OCI-LY7 (cell line): ENCODE measurements around the gene HIP1. TPM values are rescaled to one million over a fixed set of nuclear protein-coding genes. Genes with fewer than 3 reads are reported as not detected.

Experiments used
- BruUV-seq: library from RNA; stranded (reverse); fragments of 400-500 nt; replicated peaks from 2 replicates; lab custom pipeline; 2021; lab: Mats Ljungman, UMichigan
- CTCF ChIA-PET: fragments of 300-600 bp; sonication (Branson Sonifier 250); formaldehyde crosslinking; loops from one replicate; lab custom pipeline; 2022; ENCODE audit warnings: antibody characterized with exemption; ENCODE audit not compliant: unreplicated experiment; lab: Charles Lee
- POLR2A ChIA-PET: fragments of 300-600 bp; sonication (Branson Sonifier 250); formaldehyde crosslinking; loops from one replicate; lab custom pipeline; 2022; ENCODE audit warnings: antibody characterized with exemption; lab: Charles Lee
- DNase-seq: peaks from one replicate; pipeline ENCODE4 v3.0.0-alpha.2; 2015; ENCODE audit warnings: low spot score
- H2AFZ ChIP-seq: fragments of 200-600 bp; sonication (generic), shearing (Covaris generic); 2 replicates; pipeline ENCODE4 v1.6.1; 2014; ENCODE audit warnings: mild to moderate bottlenecking, antibody characterized with exemption, low read length, moderate library complexity
- H3K27ac ChIP-seq: fragments of 200-600 bp; sonication (generic); 2 replicates; pipeline ENCODE4 v1.5.1; 2014; ENCODE audit warnings: mixed run types, low read depth, mild to moderate bottlenecking, moderate library complexity, low read length, inconsistent platforms; ENCODE audit not compliant: poor library complexity, severe bottlenecking
- H3K36me3 ChIP-seq: fragments of 200-600 bp; sonication (generic); 2 replicates; pipeline ENCODE4 v1.6.1; 2014; ENCODE audit warnings: mild to moderate bottlenecking, antibody characterized with exemption, low read length, moderate library complexity, mixed read lengths; ENCODE audit not compliant: insufficient read depth
- H3K4me1 ChIP-seq: fragments of 200-600 bp; sonication (generic); 2 replicates; pipeline ENCODE4 v1.5.1; 2014; ENCODE audit warnings: mild to moderate bottlenecking, low read length; ENCODE audit not compliant: insufficient read depth, poor library complexity, severe bottlenecking
- H3K4me2 ChIP-seq: fragments of 200-600 bp; sonication (generic); 2 replicates; pipeline ENCODE4 v1.6.1; 2014; ENCODE audit warnings: mild to moderate bottlenecking, low read length
- H3K4me3 ChIP-seq: fragments of 200-600 bp; sonication (generic); 2 replicates; pipeline ENCODE4 v1.5.1; 2014; ENCODE audit warnings: mild to moderate bottlenecking, low read depth, low read length; ENCODE audit not compliant: poor library complexity, severe bottlenecking
- H3K79me2 ChIP-seq: fragments of 200-600 bp; sonication (generic); 2 replicates; pipeline ENCODE4 v1.6.1; 2016; ENCODE audit warnings: low read depth, mild to moderate bottlenecking, low read length, moderate library complexity, mixed read lengths; ENCODE audit not compliant: insufficient read depth
- H3K9me2 ChIP-seq: fragments of 200-600 bp; sonication (generic); 2 replicates; pipeline ENCODE4 v1.6.1; 2016; ENCODE audit warnings: mild to moderate bottlenecking, low read length, mixed read lengths; ENCODE audit not compliant: insufficient read depth
- H3K9me3 ChIP-seq: fragments of 200-600 bp; sonication (generic); 2 replicates; pipeline ENCODE4 v1.6.1; 2014; ENCODE audit warnings: mild to moderate bottlenecking, mixed run types, low read length, mixed read lengths
- H4K20me1 ChIP-seq: fragments of 200-600 bp; sonication (generic); 2 replicates; pipeline ENCODE4 v1.6.1; 2014; ENCODE audit warnings: mild to moderate bottlenecking, antibody characterized with exemption, low read length, moderate library complexity, mixed read lengths; ENCODE audit not compliant: insufficient read depth
- EZH2phosphoT487 ChIP-seq: fragments of 200-600 bp; sonication (generic); IDR thresholded peaks from 2 replicates; pipeline ENCODE4 v1.6.1; 2018; ENCODE audit warnings: low read depth, borderline replicate concordance, mild to moderate bottlenecking, mixed run types, antibody characterized with exemption, low read length, moderate library complexity, mixed read lengths
- intact Hi-C: fragments of 100-400 bp; cut with micrococcal nuclease; formaldehyde crosslinking; loops from one replicate; pipeline ENCODE4 v1.10.0; 2022; ENCODE audit not compliant: unreplicated experiment
- total RNA-seq, 2 experiments: library from RNA; depleted of rRNA in 1 of 2; stranded (reverse); fragments of >200 nt in 1 of 2; shearing (Covaris generic) in 1 of 2; gene quantifications; 2 replicates each; pipeline ENCODE4 v1.2.3, GENCODE V29; 2014 to 2022
- TF ChIP-seq, protein P1 (sequence below): fragments of 200-600 bp; sonication (generic); conservative IDR thresholded peaks from 2 replicates; pipeline ENCODE4 v1.5.1; 2014; ENCODE audit warnings: mild to moderate bottlenecking, antibody characterized with exemption, low read length, moderate library complexity, mixed read lengths

HIP1 gene
- total RNA-seq, 2 experiments from 2014 or later = 15.0 to 27.8 TPM

DNA sequence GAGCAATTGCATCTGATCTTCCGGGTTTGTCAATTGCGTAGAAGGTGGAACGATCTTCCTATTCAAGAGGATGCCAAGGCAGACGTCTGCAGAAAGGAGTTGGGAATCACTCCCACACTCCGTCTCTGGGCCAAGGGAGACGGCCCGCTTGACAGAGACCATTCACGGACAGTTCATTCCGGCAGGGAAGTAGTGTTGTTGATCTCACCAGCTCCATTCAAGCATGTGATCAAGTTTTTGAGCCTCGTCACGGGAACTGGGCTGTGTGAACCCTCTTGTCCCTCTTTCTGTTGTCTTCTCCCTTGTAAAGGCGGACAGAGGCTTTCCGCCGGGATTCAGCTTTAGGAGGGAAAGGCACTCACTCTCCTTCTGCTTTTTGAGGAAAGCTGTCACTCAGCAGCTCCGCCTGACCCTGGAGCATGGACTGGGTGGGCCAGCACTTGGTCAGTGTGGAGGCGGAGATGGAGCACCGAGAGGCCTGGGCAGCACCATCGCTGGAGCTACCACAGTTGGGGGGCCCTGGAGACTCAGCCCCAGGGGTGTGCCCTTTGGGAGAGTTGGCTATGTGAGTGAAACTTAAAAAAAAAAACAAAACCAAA, 201.7 kb downstream of the HIP1 start:
- H3K4me1 ChIP-seq = no peaks in the 10 kb centered on the region
- intact Hi-C loops = no loop called here
- DNase-seq = no peak
- H3K27ac ChIP-seq = no peak overlapping the region
- H3K9me3 ChIP-seq = no peaks in the 10 kb centered on the region
- ChIA-PET CTCF (no interaction called here), POLR2A (no interaction called here)
- no peak overlapping the region for H2AFZ ChIP-seq
- no peak overlapping the region for H3K4me3 ChIP-seq
- BruUV-seq = no TSS peak
- H3K79me2 ChIP-seq = no peaks in the 10 kb centered on the region
- H3K9me2 ChIP-seq = no peaks in the 10 kb centered on the region
- TF ChIP-seq EZH2phosphoT487 = no peak
- TF ChIP-seq, protein P1, sequence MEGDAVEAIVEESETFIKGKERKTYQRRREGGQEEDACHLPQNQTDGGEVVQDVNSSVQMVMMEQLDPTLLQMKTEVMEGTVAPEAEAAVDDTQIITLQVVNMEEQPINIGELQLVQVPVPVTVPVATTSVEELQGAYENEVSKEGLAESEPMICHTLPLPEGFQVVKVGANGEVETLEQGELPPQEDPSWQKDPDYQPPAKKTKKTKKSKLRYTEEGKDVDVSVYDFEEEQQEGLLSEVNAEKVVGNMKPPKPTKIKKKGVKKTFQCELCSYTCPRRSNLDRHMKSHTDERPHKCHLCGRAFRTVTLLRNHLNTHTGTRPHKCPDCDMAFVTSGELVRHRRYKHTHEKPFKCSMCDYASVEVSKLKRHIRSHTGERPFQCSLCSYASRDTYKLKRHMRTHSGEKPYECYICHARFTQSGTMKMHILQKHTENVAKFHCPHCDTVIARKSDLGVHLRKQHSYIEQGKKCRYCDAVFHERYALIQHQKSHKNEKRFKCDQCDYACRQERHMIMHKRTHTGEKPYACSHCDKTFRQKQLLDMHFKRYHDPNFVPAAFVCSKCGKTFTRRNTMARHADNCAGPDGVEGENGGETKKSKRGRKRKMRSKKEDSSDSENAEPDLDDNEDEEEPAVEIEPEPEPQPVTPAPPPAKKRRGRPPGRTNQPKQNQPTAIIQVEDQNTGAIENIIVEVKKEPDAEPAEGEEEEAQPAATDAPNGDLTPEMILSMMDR = no peak
- no peak overlapping the region for H3K4me2 ChIP-seq
- H4K20me1 ChIP-seq = no peaks in the 10 kb centered on the region
- peaks cover 19% of the 10 kb centered on the region for H3K36me3 ChIP-seq

- H4K20me1 ChIP-seq = no peaks in the 10 kb centered on the region
- no peak overlapping the region for H3K4me2 ChIP-seq
- H3K36me3 ChIP-seq = peaks cover 15% of the 10 kb centered on the region
- DNase-seq = no peak
- H3K79me2 ChIP-seq = no peaks in the 10 kb centered on the region
- no peaks in the 10 kb centered on the region for H3K9me3 ChIP-seq
- H3K4me1 ChIP-seq = no peaks in the 10 kb centered on the region
- no peak overlapping the region for H2AFZ ChIP-seq
- TF ChIP-seq, protein P1 = no peak
- no peak for TF ChIP-seq EZH2phosphoT487
- CTCF ChIA-PET = no interaction called here
- H3K27ac ChIP-seq = no peak overlapping the region
- intact Hi-C loops = no loop called here
- POLR2A ChIA-PET = no interaction called here
- BruUV-seq = no TSS peak
- no peaks in the 10 kb centered on the region for H3K9me2 ChIP-seq
- no peak overlapping the region for H3K4me3 ChIP-seq
These were observed 202.2 kb downstream of the HIP1 start for GRCh38 chr7:75536491-75536890.

DNA sequence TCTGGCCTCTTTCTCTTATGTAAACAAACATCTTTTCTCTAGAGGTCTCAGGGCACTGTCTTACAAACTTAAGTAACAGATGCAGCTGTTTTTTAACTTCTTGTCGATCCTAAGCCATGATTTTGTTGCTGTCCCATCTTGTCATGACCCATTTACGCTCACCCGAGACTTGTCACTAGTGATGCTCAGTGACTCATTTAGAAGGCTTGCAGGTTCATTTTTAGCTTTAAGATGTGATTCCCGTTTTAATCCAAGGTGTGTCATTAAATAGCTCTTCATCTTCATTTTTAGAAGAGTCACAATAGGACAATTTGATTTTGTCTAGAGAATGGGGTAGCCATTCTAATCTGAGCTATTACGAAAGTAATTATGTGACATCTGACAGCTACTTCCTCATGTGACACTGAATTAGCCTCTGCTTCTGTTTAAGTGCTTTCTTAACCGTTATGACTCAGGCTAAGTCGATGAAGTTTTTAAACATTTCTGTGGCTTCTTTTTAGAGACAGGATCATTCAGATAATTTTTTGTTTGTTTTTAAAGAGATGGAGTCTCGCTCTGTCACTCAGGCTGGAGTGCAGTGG, 203.9 kb downstream of the HIP1 start:
- no peaks in the 10 kb centered on the region for H4K20me1 ChIP-seq
- peaks cover 7% of the 10 kb centered on the region; the same call in 1 of the 2 replicates for H3K36me3 ChIP-seq
- no peak overlapping the region for H3K27ac ChIP-seq
- H3K9me2 ChIP-seq = no peaks in the 10 kb centered on the region
- ChIA-PET CTCF (no interaction called here), POLR2A (interaction anchor here (0.7 kb wide), 1 partner anchor 130 kb away, joined by 5 read pairs; no protein-coding TSS in a partner anchor)
- no peaks in the 10 kb centered on the region for H3K79me2 ChIP-seq
- H3K9me3 ChIP-seq = no peaks in the 10 kb centered on the region
- intact Hi-C loops = no loop called here
- TF ChIP-seq, protein P1 = no peak
- TF ChIP-seq EZH2phosphoT487 = no peak
- no peak overlapping the region for H3K4me3 ChIP-seq
- BruUV-seq = TSS peak; percentile 57
- no peaks in the 10 kb centered on the region for H3K4me1 ChIP-seq
- no peak overlapping the region for H2AFZ ChIP-seq
- no peak overlapping the region for H3K4me2 ChIP-seq
- DNase-seq = no peak
